ENCODE data around the gene OR2W1.

OR2W1 gene

DNA sequence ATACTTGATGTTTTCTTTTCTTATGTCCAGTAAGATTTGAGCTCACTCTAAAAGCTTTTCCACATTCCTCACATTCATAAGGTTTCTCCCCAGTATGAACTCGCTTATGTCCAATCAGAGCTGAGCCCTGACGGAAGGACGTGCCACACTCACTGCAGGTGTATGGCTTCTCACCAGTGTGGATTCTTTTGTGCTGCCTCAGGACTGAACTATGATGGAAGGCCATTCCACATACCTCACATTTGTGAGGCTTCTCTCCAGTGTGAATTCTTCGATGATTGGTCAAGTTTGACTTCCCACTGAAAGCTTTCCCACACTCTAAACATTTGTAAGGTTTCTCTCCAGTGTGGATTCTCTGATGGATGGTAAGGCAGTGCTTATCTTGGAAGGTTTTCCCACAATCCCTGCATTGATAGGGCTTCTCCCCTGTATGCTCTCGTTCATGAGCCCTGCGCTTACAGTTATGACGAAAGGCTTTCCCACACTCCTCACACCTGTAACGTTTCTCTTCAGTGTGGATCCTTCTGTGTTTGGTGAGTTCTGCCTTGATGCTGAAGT lies 49.8 kb downstream of the OR2W1 start:
- FAIRE-seq: no peak

Data from A204.1 (cell line).